Muscle of leg (tissue), 11 donors: Measurements from ENCODE around the gene HAL. TPM values are rescaled to one million over a fixed set of nuclear protein-coding genes. Genes with fewer than 3 reads are reported as not detected.
A peak's percentile ranks its signal among the peaks of the same experiment; 100 is the strongest.

ENCODE experiments used
- DNase-seq: peaks from one replicate; pipeline ENCODE4 v3.0.0; 2013
- H3K27ac ChIP-seq: one replicate; pipeline ENCODE4 v1.5.1; 2013; ENCODE audit warnings: mild to moderate bottlenecking, low read length, control low read depth
- H3K27me3 ChIP-seq: one replicate; pipeline ENCODE4 v1.6.1; 2013; ENCODE audit warnings: low read length; ENCODE audit not compliant: control insufficient read depth, insufficient read depth
- H3K36me3 ChIP-seq: one replicate; pipeline ENCODE4 v1.6.1; 2013; ENCODE audit warnings: low read length; ENCODE audit not compliant: control insufficient read depth, insufficient read depth
- H3K4me1 ChIP-seq: one replicate; pipeline ENCODE4 v1.6.1; 2013; ENCODE audit warnings: low read length; ENCODE audit not compliant: control insufficient read depth, insufficient read depth
- H3K4me3 ChIP-seq: one replicate; pipeline ENCODE4 v1.5.1; 2013; ENCODE audit warnings: low read length, control low read depth
- H3K9me3 ChIP-seq: replicated peaks from 2 replicates; pipeline ENCODE4 v1.6.1; 2013; ENCODE audit warnings: low read depth, low read length; ENCODE audit not compliant: control insufficient read depth
- WGBS: methylation state at CpG from one replicate; pipeline ENCODE4 v1.1.5; 2013; ENCODE audit warnings: missing lambda C conversion rate; ENCODE audit not compliant: insufficient coverage; 5-methylcytosine and 5-hydroxymethylcytosine counted together
- polyA plus RNA-seq, 8 donors: library from polyadenylated mRNA; unstranded; fragments of 120-200 nt; gene quantifications; one replicate each; pipeline versions ENCODE4 v1.2.1 to v1.2.3, GENCODE V29; 2013; ENCODE audit warnings: inconsistent platforms in 1 of 8, low replicate concordance in 1 of 8; ENCODE audit not compliant: insufficient read length in 8 of 8, insufficient read depth in 1 of 8
- total RNA-seq: library from RNA; stranded (reverse); fragments of 120-200 nt; gene quantifications from one replicate; pipeline ENCODE4 v1.2.4, GENCODE V29; 2013

HAL gene
- total and polyA plus RNA-seq, 9 donors = 0.09 to 0.81 (median 0.32) TPM

GRCh38 chr12:95962222-95962621 lies 33.9 kb downstream of the HAL start:
- no peak overlapping the region for H3K4me3 ChIP-seq
- no peaks in the 10 kb centered on the region for H3K9me3 ChIP-seq
- H3K27me3 ChIP-seq = no peaks in the 10 kb centered on the region
- H3K36me3 ChIP-seq = no peaks in the 10 kb centered on the region
- WGBS = 72% methylated on average over 5 of the region's 7 CpGs
- no peak for DNase-seq
- no peaks in the 10 kb centered on the region for H3K4me1 ChIP-seq
- no peak overlapping the region for H3K27ac ChIP-seq

- H3K27ac ChIP-seq = no peak overlapping the region
- no peaks in the 10 kb centered on the region for H3K4me1 ChIP-seq
- WGBS = 62% methylated on average over 3 of the region's 5 CpGs
Observed at GRCh38 chr12:95960241-95960640, 35.9 kb downstream of the HAL start.

GRCh38 chr12:95959107-95959506 lies 37.0 kb downstream of the HAL start:
- Histone ChIP-seq H3K4me3 (no peak overlapping the region), H3K27me3 (no peaks in the 10 kb centered on the region), H3K9me3 (no peaks in the 10 kb centered on the region), H3K27ac (no peak overlapping the region), H3K36me3 (no peaks in the 10 kb centered on the region), H3K4me1 (no peaks in the 10 kb centered on the region)
- peak; percentile 11 for DNase-seq
- no CpG with 5 or more reads among the region's 1 CpG for WGBS

More at GRCh38 chr12:95960241-95960640, 35.9 kb downstream of the HAL start:
- H3K36me3 ChIP-seq = no peaks in the 10 kb centered on the region
- H3K27me3 ChIP-seq = no peaks in the 10 kb centered on the region
- no peak for DNase-seq
- no peak overlapping the region for H3K4me3 ChIP-seq
- H3K9me3 ChIP-seq = no peaks in the 10 kb centered on the region

- WGBS = 66% methylated on average over 21 of the region's 27 CpGs
- no peak for DNase-seq
- H3K36me3 ChIP-seq = no peaks in the 10 kb centered on the region
- no peaks in the 10 kb centered on the region for H3K9me3 ChIP-seq
- no peaks in the 10 kb centered on the region for H3K4me1 ChIP-seq
- H3K27ac ChIP-seq = no peak overlapping the region
- no peaks in the 10 kb centered on the region for H3K27me3 ChIP-seq
- no peak overlapping the region for H3K4me3 ChIP-seq
Observed at GRCh38 chr12:95956557-95957145, 39.5 kb downstream of the HAL start.

- Histone ChIP-seq H3K4me1 (no peaks in the 10 kb centered on the region), H3K9me3 (no peaks in the 10 kb centered on the region)
- WGBS = 60% methylated on average over 2 of the region's 7 CpGs
Observed at GRCh38 chr12:95955549-95956159, 40.5 kb downstream of the HAL start.

GRCh38 chr12:95953000-95953399 lies 43.1 kb downstream of the HAL start:
- Histone ChIP-seq H3K36me3 (no peaks in the 10 kb centered on the region), H3K9me3 (no peaks in the 10 kb centered on the region), H3K27ac (no peak overlapping the region), H3K27me3 (no peaks in the 10 kb centered on the region), H3K4me1 (no peaks in the 10 kb centered on the region), H3K4me3 (no peak overlapping the region)
- no CpG with 5 or more reads among the region's 1 CpG for WGBS
- DNase-seq = no peak

More at GRCh38 chr12:95955549-95956159, 40.5 kb downstream of the HAL start:
- no peak for DNase-seq
- Histone ChIP-seq H3K36me3 (no peaks in the 10 kb centered on the region), H3K27ac (no peak overlapping the region), H3K4me3 (no peak overlapping the region), H3K27me3 (no peaks in the 10 kb centered on the region)

DNA sequence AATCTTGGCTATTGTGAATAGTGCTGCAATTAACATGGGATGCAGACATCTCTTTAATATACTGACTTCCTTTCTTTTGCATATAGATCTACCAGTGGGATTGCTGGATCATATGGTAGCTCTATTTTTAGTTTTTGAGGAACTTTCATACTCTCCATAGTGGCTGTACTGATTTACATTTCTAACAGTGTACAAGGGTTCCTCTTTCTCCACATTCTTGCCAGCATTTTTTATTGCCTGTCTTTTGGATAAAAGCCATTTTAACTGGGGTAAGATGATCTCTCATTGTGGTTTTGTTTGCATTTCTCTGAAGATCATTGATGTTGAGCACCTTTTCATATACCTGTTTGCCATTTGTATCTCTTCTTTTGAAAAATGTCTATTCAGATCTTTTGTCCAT lies 44.6 kb downstream of the HAL start:
- H3K27me3 ChIP-seq = no peaks in the 10 kb centered on the region
- DNase-seq = peak; percentile 7
- no peak overlapping the region for H3K27ac ChIP-seq
- no peaks in the 10 kb centered on the region for H3K36me3 ChIP-seq
- no peaks in the 10 kb centered on the region for H3K4me1 ChIP-seq
- H3K9me3 ChIP-seq = no peaks in the 10 kb centered on the region
- H3K4me3 ChIP-seq = no peak overlapping the region

DNA sequence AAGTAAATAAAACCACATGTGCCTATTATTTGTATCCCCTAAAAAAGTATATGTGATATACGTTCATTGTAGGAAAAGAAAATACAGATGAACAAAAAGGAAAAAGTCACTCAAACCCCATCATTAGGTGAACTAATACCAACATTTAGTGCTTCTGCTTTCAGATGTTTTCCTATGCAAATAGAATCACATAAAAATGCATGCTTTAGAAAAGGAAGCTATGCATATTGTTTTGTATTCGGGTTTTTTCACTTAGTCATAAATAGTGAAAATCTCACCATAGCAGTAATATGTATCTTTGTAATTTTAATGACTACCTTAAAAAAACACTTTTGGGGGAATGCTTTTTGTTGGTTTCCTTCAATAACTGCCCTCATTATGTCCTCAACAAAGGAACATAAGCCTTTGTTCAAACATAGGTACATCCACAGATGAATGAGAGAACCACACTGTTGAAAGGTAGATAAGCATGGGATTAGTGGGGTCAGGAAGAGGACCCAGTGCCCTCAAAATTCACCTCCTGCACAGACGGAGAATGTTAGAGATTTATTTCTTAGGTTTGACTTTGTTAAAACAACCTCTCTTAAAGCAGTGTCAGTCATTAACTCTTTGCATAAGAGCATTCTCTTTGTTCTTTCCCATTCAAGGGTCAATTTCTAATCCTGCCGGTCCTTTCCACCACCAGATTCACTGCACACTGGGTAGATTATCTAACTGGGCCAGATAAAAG lies 46.5 kb downstream of the HAL start:
- H3K9me3 ChIP-seq = no peaks in the 10 kb centered on the region
- H3K4me3 ChIP-seq = no peak overlapping the region
- no CpG with 5 or more reads among the region's 4 CpGs for WGBS
- no peak overlapping the region for H3K27ac ChIP-seq
- DNase-seq = no peak
- no peaks in the 10 kb centered on the region for H3K27me3 ChIP-seq
- H3K36me3 ChIP-seq = no peaks in the 10 kb centered on the region
- no peaks in the 10 kb centered on the region for H3K4me1 ChIP-seq

DNA sequence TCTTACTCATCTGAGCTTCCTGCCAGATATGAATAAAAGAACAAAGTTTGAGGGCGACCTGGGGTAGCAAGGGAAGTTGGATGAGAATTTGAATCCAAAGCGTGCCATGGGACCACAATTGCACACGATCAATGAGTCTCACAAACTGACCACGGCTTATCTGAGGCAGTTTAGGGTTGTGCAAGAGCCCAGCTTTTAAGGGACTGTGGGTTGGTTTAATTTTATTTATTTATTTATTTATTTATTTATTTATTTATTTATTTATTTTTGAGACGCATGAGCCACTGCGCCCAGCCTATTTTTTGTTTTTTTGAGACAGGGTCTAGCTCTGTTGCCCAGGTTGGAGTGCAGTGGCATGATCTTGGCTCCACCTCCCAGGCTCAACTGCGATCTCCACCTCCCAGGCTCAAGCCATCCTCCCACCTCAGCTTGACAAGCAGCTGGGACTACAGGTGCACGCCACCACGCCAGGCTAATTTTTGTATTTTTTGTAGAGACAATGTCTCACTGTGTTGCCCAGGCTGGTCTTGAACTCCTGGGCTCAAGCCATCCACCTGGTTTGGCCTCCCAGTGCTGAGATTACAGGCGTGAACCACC lies 51.9 kb downstream of the HAL start:
- WGBS = 88% methylated on average over 3 of the region's 10 CpGs
- Histone ChIP-seq H3K27me3 (peaks cover 12% of the 10 kb centered on the region), H3K4me1 (peaks cover 9% of the 10 kb centered on the region), H3K27ac (no peak overlapping the region), H3K4me3 (no peak overlapping the region), H3K9me3 (no peaks in the 10 kb centered on the region), H3K36me3 (no peaks in the 10 kb centered on the region)
- no peak for DNase-seq

GRCh38 chr12:95943330-95943842 lies 52.8 kb downstream of the HAL start, which contains the start of gene AMDHD1:
Gene AMDHD1, plus strand, starts transcription at chr12:95943331. Its CDS starts 68 bp downstream, at chr12:95943399.
- H3K4me1 ChIP-seq = peaks cover 9% of the 10 kb centered on the region
- H3K4me3 ChIP-seq = peak within 1 kb of the TSS; percentile 57
- no peaks in the 10 kb centered on the region for H3K9me3 ChIP-seq
- H3K27ac ChIP-seq = no peak within 1 kb of the TSS
- no peaks in the 10 kb centered on the region for H3K36me3 ChIP-seq
- DNase-seq = peak; percentile 50
- under 1% methylated on average over 36 of the region's 38 CpGs for WGBS
- H3K27me3 ChIP-seq = peaks cover 12% of the 10 kb centered on the region
